ENCODE data around the gene LRP1B.

GRCh38 chr2:141523199-141523598, 607.6 kb downstream of the LRP1B start:
- TF ChIP-seq MAX (IDR thresholded peaks at IDR 0.05; ENCODE audit: low read depth) (no peak), CTCF (IDR thresholded peaks at IDR 0.05) (no peak), MXI1 (IDR thresholded peaks at IDR 0.05; ENCODE audit: low read depth, low read length) (no peak), FOSL2 (IDR thresholded peaks at IDR 0.05; ENCODE audit: borderline replicate concordance, low read depth) (no peak), SMC3 (IDR thresholded peaks at IDR 0.05; ENCODE audit: low read depth, low read length) (no peak), CHD2 (IDR thresholded peaks at IDR 0.05; ENCODE audit: low read length, partially characterized antibody) (no peak), ZBTB33 (IDR thresholded peaks at IDR 0.05; ENCODE audit: borderline replicate concordance, low read depth) (no peak), YY1 (IDR thresholded peaks at IDR 0.05; ENCODE audit: low read depth) (no peak), EP300 (IDR thresholded peaks at IDR 0.05; ENCODE audit: borderline replicate concordance in 1 of 2, low read depth in 1 of 2, low read length in 1 of 2) (no peak), RAD21 (IDR thresholded peaks at IDR 0.05; ENCODE audit: low read length) (no peak)
